ENCODE data around the gene SFT2D2.

- TF ChIP-seq CTCF (IDR thresholded peaks at IDR 0.05; ENCODE audit: low read length) (no peak), EZH2 (optimal IDR thresholded peaks at IDR 0.05; ENCODE audit: low read depth, low read length) (no peak), EZH2phosphoT487 (IDR thresholded peaks at IDR 0.05; ENCODE audit: low read length) (no peak)
Measured at GRCh38 chr1:168199056-168199455, 26.7 kb upstream of the SFT2D2 start.
